Smooth muscle cell (in vitro differentiated cells): Measurements from ENCODE around the gene DNAJC27. TPM values are rescaled to one million over a fixed set of nuclear protein-coding genes. Genes with fewer than 3 reads are reported as not detected.

Experiments used
- DNase-seq: peaks from one replicate; lab custom pipeline; 2025; ENCODE audit not compliant: unreplicated experiment; lab: John Stamatoyannopoulos, UW
- H2AFZ ChIP-seq: fragments of 200-600 bp; sonication (generic); 2 replicates; pipeline ENCODE4 v1.6.0; 2016; ENCODE audit warnings: antibody characterized with exemption, low read depth, mild to moderate bottlenecking
- H3F3A ChIP-seq: fragments of 200-600 bp; sonication (generic); 2 replicates; pipeline ENCODE4 v1.6.0; 2017; ENCODE audit warnings: antibody characterized with exemption, low read depth
- H3K27ac ChIP-seq: fragments of 200-600 bp; sonication (generic); 2 replicates; pipeline ENCODE4 v1.5.1; 2016; ENCODE audit warnings: low read depth, mild to moderate bottlenecking
- H3K27me3 ChIP-seq: fragments of 200-600 bp; sonication (generic); 2 replicates; pipeline ENCODE4 v1.6.1; 2016; ENCODE audit warnings: low read depth, mild to moderate bottlenecking
- H3K36me3 ChIP-seq: fragments of 200-600 bp; sonication (generic); 2 replicates; pipeline ENCODE4 v1.5.1; 2016; ENCODE audit warnings: low read depth
- H3K4me1 ChIP-seq: fragments of 200-600 bp; sonication (generic); 2 replicates; pipeline ENCODE4 v1.5.1; 2016; ENCODE audit warnings: low read depth
- H3K4me2 ChIP-seq: fragments of 200-600 bp; sonication (generic); 2 replicates; pipeline ENCODE4 v1.6.0; 2016; ENCODE audit warnings: mild to moderate bottlenecking
- H3K4me3 ChIP-seq: fragments of 200-600 bp; sonication (generic); 2 replicates; pipeline ENCODE4 v1.5.1; 2016; ENCODE audit warnings: mild to moderate bottlenecking
- H3K79me2 ChIP-seq: fragments of 200-600 bp; sonication (generic); 2 replicates; pipeline ENCODE4 v1.6.0; 2016; ENCODE audit warnings: low read depth, mild to moderate bottlenecking
- H3K9ac ChIP-seq: fragments of 200-600 bp; sonication (generic); 2 replicates; pipeline ENCODE4 v1.6.0; 2016; ENCODE audit warnings: low read depth
- H3K9me3 ChIP-seq: fragments of 200-600 bp; sonication (generic); replicated peaks from 2 replicates; pipeline ENCODE4 v1.5.1; 2016; ENCODE audit warnings: low read depth
- H4K20me1 ChIP-seq: fragments of 200-600 bp; sonication (generic); 2 replicates; pipeline ENCODE4 v1.6.0; 2016; ENCODE audit warnings: low read depth
- CTCF ChIP-seq: fragments of 200-600 bp; sonication (generic); IDR thresholded peaks from 2 replicates; pipeline ENCODE4 v1.5.1; 2017; ENCODE audit warnings: borderline replicate concordance, mild to moderate bottlenecking, antibody characterized with exemption; ENCODE audit not compliant: insufficient read depth, poor library complexity, severe bottlenecking
- WGBS: methylation state at CpG from one replicate; pipeline ENCODE4 v1.1.7; 2016; ENCODE audit warnings: low lambda C conversion rate; 5-methylcytosine and 5-hydroxymethylcytosine counted together
- polyA plus RNA-seq: library from polyadenylated mRNA; unstranded; fragments of >200 nt; fragmentation: Nextera tagmentation; extraction: Ambion mirVana; gene quantifications from 2 replicates; pipeline ENCODE4 v1.2.1, GENCODE V29; 2016
- total RNA-seq: library from RNA; depleted of rRNA; stranded (reverse); fragments of >200 nt; gene quantifications from 2 replicates; pipeline ENCODE4 v1.2.3, GENCODE V29; 2014

The DNAJC27 gene
- total and polyA plus RNA-seq, 2 experiments from 2014 or later = 1.4 to 4.4 TPM

DNA sequence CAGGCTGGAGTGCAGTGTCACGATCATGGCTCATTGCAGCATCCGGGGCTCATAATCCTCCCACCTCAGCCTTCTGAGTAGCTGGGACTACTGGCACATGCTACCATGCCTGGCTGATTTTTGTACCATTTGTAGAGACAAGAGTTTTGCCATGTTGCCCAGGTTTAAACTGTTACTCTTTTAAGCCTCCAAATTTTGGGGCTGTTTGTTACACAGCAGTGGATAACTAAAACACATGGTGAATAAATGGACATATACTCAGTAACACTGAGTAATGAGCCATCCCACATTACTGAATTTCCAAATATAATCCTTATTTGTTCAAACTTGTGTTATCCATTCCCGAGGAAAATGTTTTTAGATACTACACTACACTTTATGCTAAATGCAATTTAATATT, 61.5 kb downstream of the DNAJC27 start:
- Histone ChIP-seq H3K36me3 (no peaks in the 10 kb centered on the region), H3K27me3 (no peaks in the 10 kb centered on the region), H3F3A (no peaks in the 10 kb centered on the region), H3K4me1 (peaks cover 4% of the 10 kb centered on the region), H3K4me3 (no peak overlapping the region), H3K79me2 (peaks cover 4% of the 10 kb centered on the region), H3K4me2 (no peak overlapping the region), H3K27ac (no peak overlapping the region), H2AFZ (no peak overlapping the region), H3K9me3 (no peaks in the 10 kb centered on the region), H3K9ac (no peak overlapping the region), H4K20me1 (peaks cover 1% of the 10 kb centered on the region)
- no peak for DNase-seq
- WGBS = 96% methylated on average over 3 of the region's 3 CpGs
- TF ChIP-seq CTCF = no peak

- H3K9me3 ChIP-seq = no peaks in the 10 kb centered on the region
- H4K20me1 ChIP-seq = no peaks in the 10 kb centered on the region
- no peaks in the 10 kb centered on the region for H3K27me3 ChIP-seq
- peaks cover 4% of the 10 kb centered on the region for H3K79me2 ChIP-seq
- no peak for DNase-seq
- no peak overlapping the region for H3K27ac ChIP-seq
- H3K4me1 ChIP-seq = peaks cover 4% of the 10 kb centered on the region
- no peaks in the 10 kb centered on the region for H3K36me3 ChIP-seq
- H3K9ac ChIP-seq = no peak overlapping the region
- no peak overlapping the region for H3K4me3 ChIP-seq
- 93% methylated on average over 5 of the region's 5 CpGs for WGBS
- no peaks in the 10 kb centered on the region for H3F3A ChIP-seq
- no peak overlapping the region for H3K4me2 ChIP-seq
- H2AFZ ChIP-seq = no peak overlapping the region
- no peak for TF ChIP-seq CTCF
Measured at GRCh38 chr2:24909555-24910177, 62.1 kb downstream of the DNAJC27 start.

- Histone ChIP-seq H3F3A (no peaks in the 10 kb centered on the region), H3K4me2 (no peak overlapping the region), H3K27me3 (no peaks in the 10 kb centered on the region), H3K36me3 (no peaks in the 10 kb centered on the region), H3K4me3 (no peak overlapping the region), H4K20me1 (no peaks in the 10 kb centered on the region), H3K79me2 (peaks cover 4% of the 10 kb centered on the region), H3K4me1 (peaks cover 4% of the 10 kb centered on the region), H3K27ac (no peak overlapping the region), H3K9me3 (no peaks in the 10 kb centered on the region), H3K9ac (no peak overlapping the region), H2AFZ (no peak overlapping the region)
- DNase-seq = no peak
- no peak for TF ChIP-seq CTCF
- 99% methylated on average over 8 of the region's 8 CpGs for WGBS
Measured at GRCh38 chr2:24908461-24908901, 63.3 kb downstream of the DNAJC27 start.

GRCh38 chr2:24907116-24907515, 64.6 kb downstream of the DNAJC27 start:
- Histone ChIP-seq H3K27me3 (no peaks in the 10 kb centered on the region), H3K4me3 (no peak overlapping the region), H3K36me3 (no peaks in the 10 kb centered on the region), H3K4me1 (peaks cover 4% of the 10 kb centered on the region), H3K9ac (no peak overlapping the region), H3K79me2 (peaks cover 4% of the 10 kb centered on the region), H3F3A (no peaks in the 10 kb centered on the region), H2AFZ (no peak overlapping the region), H3K9me3 (no peaks in the 10 kb centered on the region), H3K27ac (peak overlapping the region; percentile 1), H4K20me1 (no peaks in the 10 kb centered on the region), H3K4me2 (no peak overlapping the region)
- WGBS = 24% methylated on average over 5 of the region's 5 CpGs
- DNase-seq = no peak
- TF ChIP-seq CTCF = no peak
